Stimulated activated CD8-positive, alpha-beta memory T cell treated with anti-CD3 and anti-CD28 coated beads, Interleukin-4, amount 100 ng/mL, for 48 hours (primary cell): Measurements from ENCODE around the gene RAB23.

Source experiments
- DNase-seq: peaks from one replicate; pipeline ENCODE4 v3.0.0-alpha.2; 2020

RAB23 gene

GRCh38 chr6:57242505-57242904, 20.4 kb upstream of the RAB23 start:
- DNase-seq: no peak

GRCh38 chr6:57226221-57226620, 4.1 kb upstream of the RAB23 start:
- DNase-seq: no peak

- no peak for DNase-seq
Observed at GRCh38 chr6:57224769-57225515, 2.8 kb upstream of the RAB23 start.

- DNase-seq: no peak
Observed at GRCh38 chr6:57222743-57223077, 603 bp upstream of the RAB23 start.

- DNase-seq: peak; percentile 66
Observed at GRCh38 chr6:57221191-57221935, 744 bp downstream of the RAB23 start.

- DNase-seq: no peak
Observed at GRCh38 chr6:57220083-57220703, 1.9 kb downstream of the RAB23 start.

- DNase-seq: no peak
Observed at GRCh38 chr6:57217270-57217669, 4.8 kb downstream of the RAB23 start.

- DNase-seq: no peak
Observed at GRCh38 chr6:57216235-57217101, 5.6 kb downstream of the RAB23 start.

GRCh38 chr6:57215260-57215659, 6.8 kb downstream of the RAB23 start:
- DNase-seq: no peak

GRCh38 chr6:57210060-57210459, 12.0 kb downstream of the RAB23 start:
- DNase-seq: no peak

GRCh38 chr6:57209030-57209429, 13.1 kb downstream of the RAB23 start:
- no peak for DNase-seq

GRCh38 chr6:57207872-57208271, 14.2 kb downstream of the RAB23 start:
- no peak for DNase-seq

- no peak for DNase-seq
Observed at GRCh38 chr6:57207141-57207540, 15.0 kb downstream of the RAB23 start.

GRCh38 chr6:57205550-57206328, 16.4 kb downstream of the RAB23 start:
- no peak for DNase-seq

GRCh38 chr6:57201718-57202117, 20.4 kb downstream of the RAB23 start:
- DNase-seq: no peak

- no peak for DNase-seq
Observed at GRCh38 chr6:57198926-57199636, 23.0 kb downstream of the RAB23 start.

GRCh38 chr6:57195457-57195856, 26.6 kb downstream of the RAB23 start:
- DNase-seq: no peak

- no peak for DNase-seq
Observed at GRCh38 chr6:57193177-57193576, 28.9 kb downstream of the RAB23 start.

- DNase-seq: no peak
Observed at GRCh38 chr6:57190140-57190539, 32.0 kb downstream of the RAB23 start.

- no peak for DNase-seq
Observed at GRCh38 chr6:57183336-57183735, 38.8 kb downstream of the RAB23 start.

- DNase-seq: no peak
Observed at GRCh38 chr6:57182017-57182432, 40.1 kb downstream of the RAB23 start.

GRCh38 chr6:57180596-57180995, 41.5 kb downstream of the RAB23 start:
- DNase-seq: no peak
